H9 (cell line): ENCODE measurements around the gene RDH5. TPM values are rescaled to one million over a fixed set of nuclear protein-coding genes. Genes with fewer than 3 reads are reported as not detected.

Source experiments
- DNase-seq: peaks from one replicate; pipeline ENCODE4 v3.0.0-alpha.2; 2017
- H2AFZ ChIP-seq: one replicate; pipeline ENCODE4 v1.6.1; 2013; ENCODE audit warnings: mild to moderate bottlenecking, low read length, control low read depth, moderate library complexity
- H2AK5ac ChIP-seq: 2 replicates; pipeline ENCODE4 v1.6.1; 2013; ENCODE audit warnings: low read length, control low read depth, mixed read lengths; ENCODE audit not compliant: insufficient read length
- H2BK120ac ChIP-seq: one replicate; pipeline ENCODE4 v1.6.1; 2013; ENCODE audit warnings: low read depth, mild to moderate bottlenecking, low read length, control low read depth, inconsistent platforms; ENCODE audit not compliant: poor library complexity, severe bottlenecking
- H2BK12ac ChIP-seq: 2 replicates; pipeline ENCODE4 v1.6.1; 2013; ENCODE audit warnings: low read length, control low read depth, mixed read lengths, low read depth; ENCODE audit not compliant: insufficient read length
- H2BK15ac ChIP-seq: 2 replicates; pipeline ENCODE4 v1.6.1; 2013; ENCODE audit warnings: low read depth, low read length, control low read depth
- H2BK20ac ChIP-seq: one replicate; pipeline ENCODE4 v1.6.1; 2013; ENCODE audit warnings: low read depth, mild to moderate bottlenecking, low read length, control low read depth, inconsistent platforms; ENCODE audit not compliant: poor library complexity, severe bottlenecking
- H2BK5ac ChIP-seq: 2 replicates; pipeline ENCODE4 v1.6.1; 2013; ENCODE audit warnings: low read length, control low read depth, mixed read lengths; ENCODE audit not compliant: insufficient read length
- H3K14ac ChIP-seq: 2 replicates; pipeline ENCODE4 v1.6.1; 2013; ENCODE audit warnings: low read length, control low read depth; ENCODE audit not compliant: insufficient read depth
- H3K18ac ChIP-seq: 2 replicates; pipeline ENCODE4 v1.6.1; 2013; ENCODE audit warnings: low read depth, mild to moderate bottlenecking, mixed read lengths, low read length, control low read depth; ENCODE audit not compliant: insufficient read length
- H3K23ac ChIP-seq: 2 replicates; pipeline ENCODE4 v1.6.1; 2013; ENCODE audit warnings: low read length, control low read depth, mixed read lengths, low read depth; ENCODE audit not compliant: insufficient read length
- H3K23me2 ChIP-seq: 2 replicates; pipeline ENCODE4 v1.6.1; 2013; ENCODE audit warnings: low read depth, mild to moderate bottlenecking, mixed read lengths, low read length, control low read depth; ENCODE audit not compliant: insufficient read length, poor library complexity, severe bottlenecking
- H3K27ac ChIP-seq: 2 replicates; pipeline ENCODE4 v1.5.1; 2013; ENCODE audit warnings: low read length, control low read depth, mixed read lengths, low read depth; ENCODE audit not compliant: insufficient read length
- H3K27me3 ChIP-seq: 2 replicates; pipeline ENCODE4 v1.6.1; 2013; ENCODE audit warnings: low read length, control low read depth, inconsistent platforms; ENCODE audit not compliant: insufficient read depth
- H3K4ac ChIP-seq: 2 replicates; pipeline ENCODE4 v1.6.1; 2013; ENCODE audit warnings: low read depth, mild to moderate bottlenecking, control low read depth, inconsistent platforms, low read length, moderate library complexity
- H3K4me1 ChIP-seq: 2 replicates; pipeline ENCODE4 v1.6.1; 2013; ENCODE audit warnings: low read length, control low read depth, inconsistent platforms; ENCODE audit not compliant: insufficient read depth
- H3K4me2 ChIP-seq: 2 replicates; pipeline ENCODE4 v1.6.1; 2013; ENCODE audit warnings: low read length, control low read depth, mixed read lengths; ENCODE audit not compliant: insufficient read length, insufficient read depth
- H3K56ac ChIP-seq: 2 replicates; pipeline ENCODE4 v1.6.1; 2013; ENCODE audit warnings: low read depth, mild to moderate bottlenecking, mixed read lengths, low read length, control low read depth; ENCODE audit not compliant: insufficient read length
- H3K79me1 ChIP-seq: 2 replicates; pipeline ENCODE4 v1.6.1; 2013; ENCODE audit warnings: low read depth, mild to moderate bottlenecking, moderate library complexity, low read length, control low read depth, inconsistent platforms; ENCODE audit not compliant: insufficient read depth, poor library complexity, severe bottlenecking
- H3K79me2 ChIP-seq: 2 replicates; pipeline ENCODE4 v1.6.1; 2013; ENCODE audit warnings: low read length, control low read depth, inconsistent platforms; ENCODE audit not compliant: insufficient read depth
- H3K9ac ChIP-seq: 2 replicates; pipeline ENCODE4 v1.6.1; 2013; ENCODE audit warnings: low read length, control low read depth, mixed read lengths; ENCODE audit not compliant: insufficient read length; ENCODE audit errors: extremely low read depth
- H3K9me3 ChIP-seq: one replicate; pipeline ENCODE4 v1.6.1; 2013; ENCODE audit warnings: low read depth, low read length, inconsistent platforms; ENCODE audit not compliant: control insufficient read depth
- H3T11ph ChIP-seq: one replicate; pipeline ENCODE4 v1.6.1; 2013; ENCODE audit warnings: mild to moderate bottlenecking, low read length, control low read depth, inconsistent platforms
- H4K20me1 ChIP-seq: one replicate; pipeline ENCODE4 v1.6.1; 2013; ENCODE audit not compliant: control insufficient read depth, insufficient read length, insufficient read depth
- H4K5ac ChIP-seq: 2 replicates; pipeline ENCODE4 v1.6.1; 2013; ENCODE audit warnings: low read depth, mild to moderate bottlenecking, mixed read lengths, low read length, control low read depth; ENCODE audit not compliant: insufficient read length
- H4K8ac ChIP-seq: replicated peaks from 2 replicates; pipeline ENCODE4 v1.6.1; 2013; ENCODE audit warnings: low read length, control low read depth, mixed read lengths, low read depth; ENCODE audit not compliant: insufficient read length
- H4K91ac ChIP-seq: 2 replicates; pipeline ENCODE4 v1.6.1; 2013; ENCODE audit warnings: low read depth, mild to moderate bottlenecking, moderate library complexity, mixed read lengths, low read length, control low read depth; ENCODE audit not compliant: insufficient read length
- H3K27ac Mint-ChIP-seq, 3 experiments: 2 replicates in 2 of 3; 3 replicates in 1 of 3; pipeline ENCODE4 v1.8.0; 2020 to 2021; ENCODE audit warnings: mixed read lengths in 3 of 3, mild to moderate bottlenecking in 1 of 3, moderate library complexity in 1 of 3
- H3K27me3 Mint-ChIP-seq: 2 replicates; pipeline ENCODE4 v1.8.0; 2021; ENCODE audit warnings: low read depth, mild to moderate bottlenecking, moderate library complexity, mixed read lengths
- H3K36me3 Mint-ChIP-seq, 3 experiments: 2 replicates in 2 of 3; 3 replicates in 1 of 3; pipeline ENCODE4 v1.8.0; 2020 to 2021; ENCODE audit warnings: low read depth in 3 of 3, mixed read lengths in 3 of 3; ENCODE audit not compliant: insufficient read depth in 1 of 3
- H3K4me1 Mint-ChIP-seq, 2 experiments: 2 replicates each; pipeline ENCODE4 v1.8.0; 2020; ENCODE audit warnings: mixed read lengths in 2 of 2
- H3K4me3 Mint-ChIP-seq, 2 experiments: 2 replicates in 1 of 2; 3 replicates in 1 of 2; pipeline ENCODE4 v1.8.0; 2020 to 2021; ENCODE audit warnings: mild to moderate bottlenecking in 2 of 2, mixed read lengths in 2 of 2, moderate library complexity in 1 of 2
- H3K9me3 Mint-ChIP-seq, 2 experiments: 2 replicates in 1 of 2; 3 replicates in 1 of 2; pipeline ENCODE4 v1.8.0; 2020; ENCODE audit warnings: mild to moderate bottlenecking in 2 of 2, mixed read lengths in 2 of 2, moderate library complexity in 1 of 2
- WGBS: extraction: QIAGEN DNeasy Blood & Tissue Kit; methylation state at CpG from one replicate; pipeline ENCODE4 v1.1.7; 2013; ENCODE audit warnings: missing lambda C conversion rate, low lambda C conversion rate, mixed read lengths; ENCODE audit not compliant: insufficient read length; ENCODE audit errors: extremely low coverage; 5-methylcytosine and 5-hydroxymethylcytosine counted together
- total RNA-seq: library from RNA; stranded (reverse); gene quantifications from 2 replicates; pipeline ENCODE4 v1.2.1, GENCODE V29; 2021
- TF ChIP-seq, protein P1 (sequence below): fragments of 200-600 bp; sonication (generic); conservative IDR thresholded peaks from 3 replicates; pipeline ENCODE4 v1.8.0; 2021; ENCODE audit warnings: antibody characterized with exemption, mild to moderate bottlenecking

The RDH5 gene
- total RNA-seq, 1 experiment from 2014 or later: 6.6 TPM

DNA sequence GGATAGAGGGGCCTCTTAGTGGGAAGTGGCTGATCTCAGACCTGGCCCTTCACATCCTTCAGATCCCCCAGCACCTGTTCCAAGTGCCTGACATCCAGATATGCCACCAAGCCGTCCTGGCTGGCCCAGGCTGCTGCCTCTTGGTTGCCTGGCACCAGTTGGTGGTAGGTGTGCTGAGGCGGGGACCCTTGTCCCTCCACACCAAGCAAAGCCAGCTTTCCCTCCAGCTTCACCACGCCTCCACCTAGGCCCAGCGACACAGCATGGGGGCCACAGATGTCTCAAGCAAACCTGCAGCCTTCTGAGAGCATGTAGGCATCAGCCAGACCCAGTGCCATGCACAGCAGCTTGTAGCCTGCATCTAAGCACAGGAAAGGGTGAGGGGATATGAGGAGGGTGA, 12.1 kb downstream of the RDH5 start:
- no peak overlapping the region for H3K9ac ChIP-seq
- no peak overlapping the region for H3K18ac ChIP-seq
- no peak overlapping the region for H2BK15ac ChIP-seq
- H2AFZ ChIP-seq: no peak overlapping the region
- no peak overlapping the region for H4K91ac ChIP-seq
- H3K4me1 ChIP-seq: peaks cover 3% of the 10 kb centered on the region; the same call in 1 of the 2 replicates
- TF ChIP-seq, protein P1, sequence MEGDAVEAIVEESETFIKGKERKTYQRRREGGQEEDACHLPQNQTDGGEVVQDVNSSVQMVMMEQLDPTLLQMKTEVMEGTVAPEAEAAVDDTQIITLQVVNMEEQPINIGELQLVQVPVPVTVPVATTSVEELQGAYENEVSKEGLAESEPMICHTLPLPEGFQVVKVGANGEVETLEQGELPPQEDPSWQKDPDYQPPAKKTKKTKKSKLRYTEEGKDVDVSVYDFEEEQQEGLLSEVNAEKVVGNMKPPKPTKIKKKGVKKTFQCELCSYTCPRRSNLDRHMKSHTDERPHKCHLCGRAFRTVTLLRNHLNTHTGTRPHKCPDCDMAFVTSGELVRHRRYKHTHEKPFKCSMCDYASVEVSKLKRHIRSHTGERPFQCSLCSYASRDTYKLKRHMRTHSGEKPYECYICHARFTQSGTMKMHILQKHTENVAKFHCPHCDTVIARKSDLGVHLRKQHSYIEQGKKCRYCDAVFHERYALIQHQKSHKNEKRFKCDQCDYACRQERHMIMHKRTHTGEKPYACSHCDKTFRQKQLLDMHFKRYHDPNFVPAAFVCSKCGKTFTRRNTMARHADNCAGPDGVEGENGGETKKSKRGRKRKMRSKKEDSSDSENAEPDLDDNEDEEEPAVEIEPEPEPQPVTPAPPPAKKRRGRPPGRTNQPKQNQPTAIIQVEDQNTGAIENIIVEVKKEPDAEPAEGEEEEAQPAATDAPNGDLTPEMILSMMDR: no peak
- H3K23ac ChIP-seq: no peak overlapping the region
- no peak overlapping the region for H3K56ac ChIP-seq
- no peak for DNase-seq
- no peaks in the 10 kb centered on the region; the same call in 1 of the 2 replicates for H3K27me3 Mint-ChIP-seq
- peaks cover 2% of the 10 kb centered on the region for H3K79me1 ChIP-seq
- H4K20me1 ChIP-seq: peaks cover 2% of the 10 kb centered on the region
- no peak overlapping the region for H2BK120ac ChIP-seq
- no CpG with 5 or more reads among the region's 4 CpGs for WGBS
- no peak overlapping the region for H2BK12ac ChIP-seq
- peak overlapping the region in 1 of 2 experiments; percentile 62; a peak in 2 of 5 replicates for H3K4me3 Mint-ChIP-seq
- peaks cover 14% of the 10 kb centered on the region for H3K23me2 ChIP-seq
- H3K27ac ChIP-seq: no peak overlapping the region
- H3K27ac Mint-ChIP-seq: no peak overlapping the region
- no peak overlapping the region for H4K5ac ChIP-seq
- H3K14ac ChIP-seq: no peak overlapping the region; the same call in 1 of the 2 replicates
- H3K4me2 ChIP-seq: no peak overlapping the region
- no peaks in the 10 kb centered on the region; a peak in 1 of 5 replicates for H3K9me3 Mint-ChIP-seq
- H4K8ac ChIP-seq: no peak overlapping the region
- no peak overlapping the region for H3K4ac ChIP-seq
- no peaks in the 10 kb centered on the region for H3K27me3 ChIP-seq
- peaks cover 4% of the 10 kb centered on the region; the same call in 1 of the 2 replicates for H3K79me2 ChIP-seq
- H2BK5ac ChIP-seq: no peak overlapping the region
- H2AK5ac ChIP-seq: no peak overlapping the region
- no peak overlapping the region for H3T11ph ChIP-seq
- no peak overlapping the region for H2BK20ac ChIP-seq
- peaks cover 0 to 4% (median 3%) of the 10 kb centered on the region in 3 experiments; a peak in 2 of 7 replicates for H3K36me3 Mint-ChIP-seq
- no peaks in the 10 kb centered on the region for H3K9me3 ChIP-seq
- H3K4me1 Mint-ChIP-seq: peaks cover 27 to 35% of the 10 kb centered on the region in 2 experiments
